Measurements from ENCODE around the gene TNP2.

Gene TNP2

DNA sequence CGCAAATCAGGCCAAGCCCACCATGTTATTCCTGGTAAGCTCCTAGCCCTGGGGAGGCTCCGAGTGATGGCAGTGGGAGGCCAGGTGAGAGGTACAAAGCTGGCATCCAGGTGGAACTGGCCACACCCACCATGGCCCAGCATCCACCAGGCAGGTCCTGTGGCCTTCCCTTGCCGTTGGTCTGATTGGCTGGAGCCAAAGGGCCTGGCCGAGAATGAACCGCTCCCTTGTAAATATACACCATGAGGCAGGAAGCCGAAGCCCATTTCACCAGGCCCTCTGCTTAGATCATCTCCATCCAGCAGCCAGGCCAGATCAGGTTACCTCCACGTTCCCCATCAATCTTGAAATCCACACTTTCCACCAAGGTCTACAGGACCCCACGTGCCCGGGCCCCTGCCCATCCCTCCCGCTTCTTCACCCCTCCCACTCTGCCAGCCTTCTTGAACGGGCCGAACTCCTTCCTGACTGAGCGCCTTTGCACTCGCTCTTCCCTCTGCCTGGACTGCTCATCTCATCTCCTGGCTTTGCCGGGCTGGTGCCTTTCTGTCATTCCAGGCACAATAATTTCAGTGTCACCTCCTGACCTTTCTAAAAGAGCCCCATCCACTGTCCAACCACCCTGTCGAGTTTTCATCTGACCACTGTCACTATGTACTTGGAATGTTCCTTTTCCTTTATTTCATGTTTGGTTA lies 18.9 kb downstream of the TNP2 start:
- H3K4me1 ChIP-seq (ENCODE audit: control insufficient read depth, insufficient read depth, low read length, poor library complexity, severe bottlenecking) = peaks cover 23% of the 10 kb centered on the region
- DNase-seq = no peak
- H3K27me3 ChIP-seq (replicated peaks; ENCODE audit: control insufficient read depth, insufficient read depth, low read length, poor library complexity, severe bottlenecking) = no peaks in the 10 kb centered on the region
- no peak overlapping the region for H3K27ac ChIP-seq (ENCODE audit: insufficient read depth, low read length, poor library complexity, severe bottlenecking)
- no peaks in the 10 kb centered on the region for H3K36me3 ChIP-seq (ENCODE audit: control insufficient read depth, insufficient read depth, low read length)
- H3K4me3 ChIP-seq (ENCODE audit: insufficient read depth, low read depth, low read length, poor library complexity, severe bottlenecking) = no peak overlapping the region
- no peaks in the 10 kb centered on the region for H3K9me3 ChIP-seq (ENCODE audit: control insufficient read depth, low read length)

DNA sequence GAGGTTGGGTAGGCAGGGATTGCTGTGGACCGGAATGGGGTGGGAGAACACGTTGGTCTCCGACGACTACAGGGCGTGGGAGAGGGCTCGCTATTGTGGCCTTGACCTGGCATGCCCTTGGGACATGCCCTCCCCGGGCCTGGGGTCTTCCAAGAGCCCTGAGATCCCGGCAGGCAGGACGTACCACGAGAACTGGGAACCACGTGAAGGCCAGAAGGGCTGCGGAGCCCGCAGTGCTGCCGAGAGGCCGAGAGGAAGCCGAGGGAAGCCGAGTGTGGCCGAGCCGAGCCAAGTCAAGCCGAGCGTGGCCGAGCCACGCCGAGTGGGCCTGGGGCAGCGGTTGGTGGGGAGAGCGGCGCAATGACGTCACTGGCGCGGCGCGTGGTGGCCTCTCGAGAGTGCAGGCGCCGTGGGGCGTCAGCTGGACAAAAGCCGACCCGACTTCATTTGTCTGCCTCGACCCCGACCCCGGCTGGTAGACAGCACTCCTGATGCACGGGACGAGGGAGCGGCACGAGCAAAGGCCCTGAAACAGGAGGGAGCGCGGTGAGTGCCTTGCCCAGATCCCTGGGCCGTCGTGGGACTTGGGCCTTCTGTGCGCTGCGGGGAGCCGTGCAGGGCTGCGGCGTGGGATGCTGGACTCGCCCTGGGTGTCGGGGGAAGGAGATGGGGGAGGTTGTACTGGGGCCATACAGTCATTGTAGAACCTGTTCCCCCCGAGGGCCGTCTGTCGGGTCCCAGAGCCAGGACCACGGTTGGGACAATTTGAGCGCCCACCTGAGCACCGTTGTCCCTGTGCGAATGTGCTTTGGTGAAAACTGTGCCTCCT lies 19.7 kb downstream of the TNP2 start:
- Histone ChIP-seq H3K27ac (ENCODE audit: insufficient read depth, low read length, poor library complexity, severe bottlenecking) (no peak overlapping the region), H3K9me3 (ENCODE audit: control insufficient read depth, low read length) (no peaks in the 10 kb centered on the region), H3K27me3 (replicated peaks; ENCODE audit: control insufficient read depth, insufficient read depth, low read length, poor library complexity, severe bottlenecking) (no peaks in the 10 kb centered on the region), H3K4me1 (ENCODE audit: control insufficient read depth, insufficient read depth, low read length, poor library complexity, severe bottlenecking) (peaks cover 23% of the 10 kb centered on the region), H3K36me3 (ENCODE audit: control insufficient read depth, insufficient read depth, low read length) (no peaks in the 10 kb centered on the region), H3K4me3 (ENCODE audit: insufficient read depth, low read depth, low read length, poor library complexity, severe bottlenecking) (no peak overlapping the region)
- DNase-seq = no peak

DNA sequence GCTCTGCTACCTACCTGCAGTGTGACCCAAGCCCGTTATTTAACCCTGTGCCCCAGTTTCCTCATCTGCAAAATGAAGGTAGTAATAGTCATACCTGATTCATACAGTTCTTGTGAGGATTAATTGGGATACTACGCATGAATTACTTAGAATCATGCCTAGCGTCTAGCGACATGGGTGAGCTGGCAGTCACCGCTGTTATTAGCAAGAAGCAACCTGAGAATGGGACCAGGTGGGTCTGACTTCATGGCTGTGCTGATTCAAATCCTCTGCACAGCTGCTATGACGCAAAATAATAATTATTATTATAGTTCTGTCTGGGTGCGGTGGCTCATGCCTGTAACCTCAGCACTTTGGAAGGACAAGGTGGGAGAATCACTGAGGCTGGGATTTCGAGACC lies 21.0 kb downstream of the TNP2 start:
- Histone ChIP-seq H3K36me3 (ENCODE audit: control insufficient read depth, insufficient read depth, low read length) (no peaks in the 10 kb centered on the region), H3K4me3 (ENCODE audit: insufficient read depth, low read depth, low read length, poor library complexity, severe bottlenecking) (no peak overlapping the region), H3K4me1 (ENCODE audit: control insufficient read depth, insufficient read depth, low read length, poor library complexity, severe bottlenecking) (peaks cover 14% of the 10 kb centered on the region), H3K27ac (ENCODE audit: insufficient read depth, low read length, poor library complexity, severe bottlenecking) (no peak overlapping the region), H3K27me3 (replicated peaks; ENCODE audit: control insufficient read depth, insufficient read depth, low read length, poor library complexity, severe bottlenecking) (no peaks in the 10 kb centered on the region), H3K9me3 (ENCODE audit: control insufficient read depth, low read length) (no peaks in the 10 kb centered on the region)
- DNase-seq = no peak

DNA sequence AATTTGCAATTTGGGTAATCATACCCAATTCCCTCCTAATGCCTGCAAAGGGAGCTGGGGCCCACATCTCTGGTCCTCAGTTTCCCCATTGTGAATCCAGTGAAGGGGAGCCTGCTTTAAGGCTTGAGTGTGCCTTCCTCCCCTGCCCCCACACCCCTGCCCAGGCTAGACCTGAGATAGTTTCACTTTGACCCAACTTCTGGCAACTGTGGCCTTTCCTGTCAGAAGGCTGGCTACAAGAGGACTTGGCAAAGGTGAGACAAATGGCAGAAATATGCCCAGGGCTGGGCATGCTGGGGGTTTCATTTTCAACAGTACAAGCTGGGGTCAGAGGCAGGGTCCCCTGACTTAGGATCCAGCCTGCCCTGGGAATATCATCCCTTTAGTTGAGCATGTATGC lies 23.1 kb downstream of the TNP2 start:
- Histone ChIP-seq H3K9me3 (ENCODE audit: control insufficient read depth, low read length) (no peaks in the 10 kb centered on the region), H3K27ac (ENCODE audit: insufficient read depth, low read length, poor library complexity, severe bottlenecking) (no peak overlapping the region), H3K4me3 (ENCODE audit: insufficient read depth, low read depth, low read length, poor library complexity, severe bottlenecking) (no peak overlapping the region), H3K36me3 (ENCODE audit: control insufficient read depth, insufficient read depth, low read length) (no peaks in the 10 kb centered on the region), H3K27me3 (replicated peaks; ENCODE audit: control insufficient read depth, insufficient read depth, low read length, poor library complexity, severe bottlenecking) (no peaks in the 10 kb centered on the region), H3K4me1 (ENCODE audit: control insufficient read depth, insufficient read depth, low read length, poor library complexity, severe bottlenecking) (peaks cover 2% of the 10 kb centered on the region)
- DNase-seq = no peak

DNA sequence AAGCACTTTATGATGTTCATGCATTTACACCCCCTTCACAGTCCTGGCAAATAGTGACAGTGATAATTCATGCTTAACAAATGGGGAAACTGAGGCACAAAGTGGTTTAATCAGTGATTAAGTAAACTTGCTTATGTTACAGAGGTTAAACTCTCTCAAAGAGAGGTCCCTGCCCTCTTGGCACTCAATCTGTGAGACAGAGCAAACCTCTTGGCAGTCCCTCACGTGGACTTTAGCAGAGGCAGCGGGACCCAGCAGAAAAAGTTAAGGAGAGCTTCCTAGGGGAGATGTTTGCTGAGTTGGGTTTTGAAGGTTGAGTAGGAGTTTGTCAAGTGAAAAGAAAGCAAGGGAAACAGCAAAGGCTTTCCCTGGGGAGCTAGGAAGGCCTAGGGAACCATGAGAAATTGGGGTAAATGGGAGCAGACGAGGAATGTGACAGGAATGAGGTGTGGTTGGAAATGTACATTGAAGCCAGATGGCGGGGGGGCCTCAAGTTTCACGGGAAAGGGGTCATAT lies 23.8 kb downstream of the TNP2 start:
- Histone ChIP-seq H3K9me3 (ENCODE audit: control insufficient read depth, low read length) (no peaks in the 10 kb centered on the region), H3K36me3 (ENCODE audit: control insufficient read depth, insufficient read depth, low read length) (no peaks in the 10 kb centered on the region), H3K4me3 (ENCODE audit: insufficient read depth, low read depth, low read length, poor library complexity, severe bottlenecking) (no peak overlapping the region), H3K4me1 (ENCODE audit: control insufficient read depth, insufficient read depth, low read length, poor library complexity, severe bottlenecking) (peaks cover 8% of the 10 kb centered on the region), H3K27me3 (replicated peaks; ENCODE audit: control insufficient read depth, insufficient read depth, low read length, poor library complexity, severe bottlenecking) (no peaks in the 10 kb centered on the region), H3K27ac (ENCODE audit: insufficient read depth, low read length, poor library complexity, severe bottlenecking) (no peak overlapping the region)
- DNase-seq = no peak

DNA sequence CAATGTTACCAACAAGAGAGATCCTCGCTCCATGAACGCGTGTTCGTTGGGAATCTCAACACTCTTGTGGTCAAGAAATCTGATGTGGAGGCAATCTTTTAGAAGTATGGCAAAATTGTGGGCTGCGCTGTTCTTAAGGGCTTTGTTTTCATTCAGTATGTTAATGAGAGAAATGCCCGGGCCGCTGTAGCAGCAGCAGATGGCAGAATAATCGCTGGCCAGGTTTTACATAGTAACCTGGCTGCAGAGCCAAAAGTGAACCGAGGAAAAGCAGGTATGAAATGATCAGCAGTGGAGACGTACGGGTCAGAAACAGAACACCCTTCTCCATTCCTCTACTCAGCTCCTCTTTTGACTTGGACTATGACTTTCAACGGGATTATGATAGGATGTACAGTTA lies 26.5 kb downstream of the TNP2 start:
- Histone ChIP-seq H3K9me3 (ENCODE audit: control insufficient read depth, low read length) (no peaks in the 10 kb centered on the region), H3K4me3 (ENCODE audit: insufficient read depth, low read depth, low read length, poor library complexity, severe bottlenecking) (no peak overlapping the region), H3K4me1 (ENCODE audit: control insufficient read depth, insufficient read depth, low read length, poor library complexity, severe bottlenecking) (peaks cover 11% of the 10 kb centered on the region), H3K27me3 (replicated peaks; ENCODE audit: control insufficient read depth, insufficient read depth, low read length, poor library complexity, severe bottlenecking) (no peaks in the 10 kb centered on the region), H3K27ac (ENCODE audit: insufficient read depth, low read length, poor library complexity, severe bottlenecking) (no peak overlapping the region), H3K36me3 (ENCODE audit: control insufficient read depth, insufficient read depth, low read length) (no peaks in the 10 kb centered on the region)
- DNase-seq = no peak

DNA sequence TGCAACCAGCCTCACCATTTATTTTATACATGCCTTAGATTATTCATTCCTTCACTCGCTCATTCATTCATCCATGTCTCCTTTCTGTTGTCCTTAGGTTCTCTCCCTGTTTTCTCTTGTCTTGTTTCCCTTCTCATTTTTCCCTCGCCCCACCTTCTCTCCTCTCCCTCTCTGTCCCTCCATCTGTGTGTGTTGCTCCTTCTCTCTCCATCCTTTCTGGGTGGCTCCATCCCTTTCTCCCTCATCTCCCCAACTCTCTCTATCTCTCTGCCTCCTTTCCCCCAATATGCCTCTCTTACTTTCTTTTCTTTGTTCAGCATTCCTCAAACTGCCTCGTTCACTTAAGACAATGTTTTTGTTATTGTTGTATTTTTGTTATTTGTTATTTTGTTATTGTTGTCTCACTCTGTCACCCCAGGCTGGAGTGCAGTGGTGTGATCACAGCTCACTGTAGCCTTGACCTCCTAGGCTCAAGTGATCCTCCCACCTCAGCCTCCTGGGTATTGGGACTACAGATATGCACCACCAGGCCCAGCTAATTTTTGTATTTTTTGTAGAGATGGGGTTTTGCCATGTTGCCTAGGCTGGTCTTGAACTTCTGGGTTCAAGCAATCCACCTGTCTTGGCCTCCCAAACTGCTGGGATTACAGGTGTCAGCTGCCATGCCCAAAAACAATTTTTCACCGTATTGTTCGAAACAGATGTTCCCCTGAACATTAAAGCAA lies 27.5 kb downstream of the TNP2 start:
- H3K4me3 ChIP-seq (ENCODE audit: insufficient read depth, low read depth, low read length, poor library complexity, severe bottlenecking) = no peak overlapping the region
- DNase-seq = no peak
- no peaks in the 10 kb centered on the region for H3K27me3 ChIP-seq (replicated peaks; ENCODE audit: control insufficient read depth, insufficient read depth, low read length, poor library complexity, severe bottlenecking)
- peaks cover 11% of the 10 kb centered on the region for H3K4me1 ChIP-seq (ENCODE audit: control insufficient read depth, insufficient read depth, low read length, poor library complexity, severe bottlenecking)
- H3K27ac ChIP-seq (ENCODE audit: insufficient read depth, low read length, poor library complexity, severe bottlenecking) = no peak overlapping the region
- H3K9me3 ChIP-seq (ENCODE audit: control insufficient read depth, low read length) = no peaks in the 10 kb centered on the region
- no peaks in the 10 kb centered on the region for H3K36me3 ChIP-seq (ENCODE audit: control insufficient read depth, insufficient read depth, low read length)

DNA sequence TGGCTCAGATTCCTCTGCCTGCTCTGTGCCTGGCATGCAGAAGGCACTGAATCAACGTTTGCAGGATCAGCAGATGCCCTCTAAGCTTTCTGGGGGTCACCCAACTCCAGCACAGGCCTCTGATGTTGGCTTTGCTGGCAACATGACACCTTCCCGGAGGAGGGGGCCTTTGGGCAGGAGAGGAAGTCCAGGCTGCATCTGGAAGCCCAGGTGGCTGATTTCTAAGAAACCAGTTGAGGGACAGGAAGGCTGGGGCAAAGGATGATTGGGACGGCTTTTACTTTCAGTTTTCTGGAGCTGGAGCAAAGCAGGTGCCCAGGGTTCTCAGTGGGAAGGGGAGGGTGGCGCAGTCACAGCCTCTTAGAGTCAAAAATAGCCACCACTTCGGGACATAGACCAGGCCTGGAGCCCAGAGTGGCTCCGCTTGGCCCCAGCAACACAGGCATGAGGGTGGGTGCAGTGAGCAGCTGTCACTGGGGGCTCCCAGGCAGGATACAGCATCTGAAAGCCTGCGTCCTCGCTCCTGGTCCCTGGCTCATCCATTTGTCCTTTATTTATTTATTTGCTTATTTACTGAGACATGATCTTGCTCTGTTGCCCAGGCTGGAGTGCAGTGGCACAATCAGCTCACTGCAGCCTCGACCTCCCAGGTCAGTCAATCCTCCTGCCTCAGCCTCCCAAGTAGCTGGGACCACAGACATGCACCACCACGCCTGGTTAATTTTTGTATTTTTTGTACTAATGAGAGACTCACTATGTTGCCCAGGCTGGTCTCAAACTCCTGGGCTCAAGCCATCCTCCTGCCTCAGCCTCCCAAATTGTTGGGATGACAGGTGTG lies 28.3 kb downstream of the TNP2 start:
- Histone ChIP-seq H3K27me3 (replicated peaks; ENCODE audit: control insufficient read depth, insufficient read depth, low read length, poor library complexity, severe bottlenecking) (no peaks in the 10 kb centered on the region), H3K27ac (ENCODE audit: insufficient read depth, low read length, poor library complexity, severe bottlenecking) (no peak overlapping the region), H3K4me3 (ENCODE audit: insufficient read depth, low read depth, low read length, poor library complexity, severe bottlenecking) (peak overlapping the region; percentile 7), H3K9me3 (ENCODE audit: control insufficient read depth, low read length) (no peaks in the 10 kb centered on the region), H3K4me1 (ENCODE audit: control insufficient read depth, insufficient read depth, low read length, poor library complexity, severe bottlenecking) (peaks cover 11% of the 10 kb centered on the region), H3K36me3 (ENCODE audit: control insufficient read depth, insufficient read depth, low read length) (no peaks in the 10 kb centered on the region)
- no peak for DNase-seq

Measured in effector memory CD4-positive, alpha-beta T cell (primary cell).